Fibroblast of lung (primary cell): ENCODE measurements around the gene TNFSF13. TPM values are rescaled to one million over a fixed set of nuclear protein-coding genes. Genes with fewer than 3 reads are reported as not detected.

Source experiments
- DNase-seq, 2 donors: peaks; one replicate each; pipeline versions ENCODE4 v3.0.0 to v3.0.0-alpha.2; 2010; ENCODE audit warnings: low read depth in 2 of 2
- H2AFZ ChIP-seq: 2 replicates; pipeline ENCODE4 v1.5.1; 2012; ENCODE audit warnings: low read length, control low read depth, inconsistent platforms
- H3K27ac ChIP-seq: 2 replicates; pipeline ENCODE4 v1.5.1; 2011; ENCODE audit warnings: low read length, control low read depth; ENCODE audit not compliant: insufficient read depth
- H3K27me3 ChIP-seq: 2 replicates; pipeline ENCODE4 v1.5.1; 2011; ENCODE audit warnings: mild to moderate bottlenecking, low read length; ENCODE audit not compliant: control insufficient read depth, insufficient read depth
- H3K36me3 ChIP-seq: 2 replicates; pipeline ENCODE4 v1.5.1; 2011; ENCODE audit warnings: low read length; ENCODE audit not compliant: control insufficient read depth, insufficient read depth
- H3K4me1 ChIP-seq: 2 replicates; pipeline ENCODE4 v1.5.1; 2011; ENCODE audit warnings: low read length; ENCODE audit not compliant: control insufficient read depth, insufficient read depth; ENCODE audit errors: extremely low read depth
- H3K4me2 ChIP-seq: 2 replicates; pipeline ENCODE4 v1.5.1; 2011; ENCODE audit warnings: low read length, control low read depth; ENCODE audit not compliant: insufficient read depth; ENCODE audit errors: extremely low read depth
- H3K4me3 ChIP-seq, 4 experiments: fragments of 200-600 bp in 1 of 4; sonication (generic) in 1 of 4; replicated peaks in 1 of 4; 2 replicates each; pipeline ENCODE4 v1.5.1; 2011 to 2016; ENCODE audit warnings: low read length in 4 of 4, low read depth in 3 of 4, mild to moderate bottlenecking in 3 of 4, control low read depth in 2 of 4, inconsistent platforms in 1 of 4, mixed read lengths in 1 of 4; ENCODE audit not compliant: insufficient read depth in 1 of 4; ENCODE audit errors: control extremely low read depth in 1 of 4
- H3K79me2 ChIP-seq: 2 replicates; pipeline ENCODE4 v1.5.1; 2012; ENCODE audit warnings: mild to moderate bottlenecking, low read length, inconsistent platforms; ENCODE audit not compliant: control insufficient read depth, insufficient read depth
- H3K9ac ChIP-seq: 2 replicates; pipeline ENCODE4 v1.5.1; 2011; ENCODE audit warnings: mild to moderate bottlenecking, low read length, control low read depth; ENCODE audit not compliant: insufficient read depth
- H3K9me3 ChIP-seq: 2 replicates; pipeline ENCODE4 v1.5.1; 2012; ENCODE audit warnings: low read depth, low read length; ENCODE audit not compliant: control insufficient read depth, insufficient read depth
- H4K20me1 ChIP-seq: 2 replicates; pipeline ENCODE4 v1.5.1; 2011; ENCODE audit warnings: low read length; ENCODE audit not compliant: control insufficient read depth, insufficient read depth; ENCODE audit errors: extremely low read depth
- EZH2 ChIP-seq: IDR thresholded peaks from 2 replicates; pipeline ENCODE4 v1.5.1; 2012; ENCODE audit warnings: low read length, control low read depth, mild to moderate bottlenecking; ENCODE audit errors: missing control alignments
- polyA plus RNA-seq, 2 donors: library from polyadenylated mRNA; depleted of rRNA in 1 of 2; stranded (reverse) in 1 of 2; unstranded in 1 of 2; fragments of >200 nt; gene quantifications; 2 replicates each; pipeline ENCODE4 v1.2.1, GENCODE V29; 2011 to 2012; ENCODE audit warnings: missing spikeins in 1 of 2
- total RNA-seq: library from RNA; depleted of rRNA; stranded (reverse); fragments of >200 nt; gene quantifications from 2 replicates; pipeline ENCODE4 v1.2.1, GENCODE V29; 2014
- TF ChIP-seq, protein P1 (sequence below), 2 donors: IDR thresholded peaks in 1 of 2; conservative IDR thresholded peaks in 1 of 2; 1 replicate in 1 of 2; 2 replicates in 1 of 2; pipeline ENCODE4 v1.5.1; 2011 to 2012; ENCODE audit warnings: low read length in 2 of 2, control low read depth in 1 of 2, inconsistent platforms in 1 of 2, low read depth in 1 of 2, mild to moderate bottlenecking in 1 of 2

TNFSF13 gene
- total and polyA plus RNA-seq, 2 donors (not counting 1 experiment from before 2014, with no cell fraction given) = 2.0 to 2.5 TPM

- Histone ChIP-seq H3K27me3 (no peaks in the 10 kb centered on the region), H3K9me3 (no peaks in the 10 kb centered on the region), H3K4me3 (peak within 1 kb of the TSS in 2 of 4 experiments; percentile 9 to 46), H2AFZ (no peak within 1 kb of the TSS), H3K9ac (peak within 1 kb of the TSS; percentile 33), H3K36me3 (peaks cover 45% of the 10 kb centered on the region), H3K79me2 (peaks cover 63% of the 10 kb centered on the region), H3K27ac (peak within 1 kb of the TSS; percentile 84), H4K20me1 (peaks cover 13% of the 10 kb centered on the region), H3K4me2 (peak within 1 kb of the TSS; percentile 28), H3K4me1 (peaks cover 47% of the 10 kb centered on the region)
- DNase-seq = peak; percentile 85 to 92
- TF ChIP-seq, protein P1, sequence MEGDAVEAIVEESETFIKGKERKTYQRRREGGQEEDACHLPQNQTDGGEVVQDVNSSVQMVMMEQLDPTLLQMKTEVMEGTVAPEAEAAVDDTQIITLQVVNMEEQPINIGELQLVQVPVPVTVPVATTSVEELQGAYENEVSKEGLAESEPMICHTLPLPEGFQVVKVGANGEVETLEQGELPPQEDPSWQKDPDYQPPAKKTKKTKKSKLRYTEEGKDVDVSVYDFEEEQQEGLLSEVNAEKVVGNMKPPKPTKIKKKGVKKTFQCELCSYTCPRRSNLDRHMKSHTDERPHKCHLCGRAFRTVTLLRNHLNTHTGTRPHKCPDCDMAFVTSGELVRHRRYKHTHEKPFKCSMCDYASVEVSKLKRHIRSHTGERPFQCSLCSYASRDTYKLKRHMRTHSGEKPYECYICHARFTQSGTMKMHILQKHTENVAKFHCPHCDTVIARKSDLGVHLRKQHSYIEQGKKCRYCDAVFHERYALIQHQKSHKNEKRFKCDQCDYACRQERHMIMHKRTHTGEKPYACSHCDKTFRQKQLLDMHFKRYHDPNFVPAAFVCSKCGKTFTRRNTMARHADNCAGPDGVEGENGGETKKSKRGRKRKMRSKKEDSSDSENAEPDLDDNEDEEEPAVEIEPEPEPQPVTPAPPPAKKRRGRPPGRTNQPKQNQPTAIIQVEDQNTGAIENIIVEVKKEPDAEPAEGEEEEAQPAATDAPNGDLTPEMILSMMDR (conservative IDR thresholded peaks at IDR 0.05 in 1 of 2, IDR thresholded peaks at IDR 0.05 in 1 of 2; ENCODE audit: low read depth in 1 of 2, low read length in 2 of 2) = no peak
- no peak for TF ChIP-seq EZH2
These were observed 20.7 kb downstream of the TNFSF13 start, which contains the start of gene CD68 for GRCh38 chr17:7579001-7579833. TSS of gene CD68 (plus strand) at chr17:7579638. CDS start at chr17:7579678, 40 bp downstream.

DNA sequence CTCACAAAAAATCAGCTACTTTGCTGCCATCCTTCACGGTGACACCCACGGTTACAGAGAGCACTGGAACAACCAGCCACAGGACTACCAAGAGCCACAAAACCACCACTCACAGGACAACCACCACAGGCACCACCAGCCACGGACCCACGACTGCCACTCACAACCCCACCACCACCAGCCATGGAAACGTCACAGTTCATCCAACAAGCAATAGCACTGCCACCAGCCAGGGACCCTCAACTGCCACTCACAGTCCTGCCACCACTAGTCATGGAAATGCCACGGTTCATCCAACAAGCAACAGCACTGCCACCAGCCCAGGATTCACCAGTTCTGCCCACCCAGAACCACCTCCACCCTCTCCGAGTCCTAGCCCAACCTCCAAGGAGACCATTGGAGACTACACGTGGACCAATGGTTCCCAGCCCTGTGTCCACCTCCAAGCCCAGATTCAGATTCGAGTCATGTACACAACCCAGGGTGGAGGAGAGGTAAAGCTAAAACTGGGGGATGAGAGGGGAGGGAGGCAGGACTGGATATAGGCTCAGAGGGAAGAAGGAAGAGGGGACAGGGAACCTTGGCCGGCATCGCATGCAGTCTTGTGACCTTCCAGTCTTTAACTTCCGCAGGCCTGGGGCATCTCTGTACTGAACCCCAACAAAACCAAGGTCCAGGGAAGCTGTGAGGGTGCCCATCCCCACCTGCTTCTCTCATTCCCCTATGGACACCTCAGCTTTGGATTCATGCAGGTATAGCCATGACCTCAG, 21.5 kb downstream of the TNFSF13 start:
- Histone ChIP-seq H3K79me2 (peaks cover 61% of the 10 kb centered on the region), H3K4me2 (peak overlapping the region; percentile 28), H3K27ac (peak overlapping the region; percentile 84), H3K9ac (no peak overlapping the region), H2AFZ (no peak overlapping the region), H3K4me3 (peak overlapping the region in 2 of 4 experiments; percentile 9 to 46), H4K20me1 (peaks cover 7% of the 10 kb centered on the region), H3K36me3 (peaks cover 37% of the 10 kb centered on the region), H3K9me3 (no peaks in the 10 kb centered on the region), H3K27me3 (no peaks in the 10 kb centered on the region), H3K4me1 (peaks cover 41% of the 10 kb centered on the region)
- TF ChIP-seq, protein P1 (conservative IDR thresholded peaks at IDR 0.05 in 1 of 2, IDR thresholded peaks at IDR 0.05 in 1 of 2; ENCODE audit: low read depth in 1 of 2, low read length in 2 of 2) = no peak
- no peak for TF ChIP-seq EZH2
- no peak for DNase-seq
